ENCODE data around the gene COL4A6.

The COL4A6 gene

GRCh38 chrX:108211301-108211700, 226.9 kb downstream of the COL4A6 start:
- H4K20me1 ChIP-seq (ENCODE audit: control insufficient read depth, insufficient read depth, low read depth, low read length), result no peaks in the 10 kb centered on the region
- no peak overlapping the region for H3K4me2 ChIP-seq (ENCODE audit: low read length)
- H3K36me3 ChIP-seq (ENCODE audit: control insufficient read depth, low read length), result no peaks in the 10 kb centered on the region
- no peak overlapping the region for H3K27ac ChIP-seq (ENCODE audit: low read depth, low read length)
- H3K9me3 ChIP-seq (ENCODE audit: control insufficient read depth, insufficient read depth, low read length), result no peaks in the 10 kb centered on the region
- H3K9me2 ChIP-seq (replicated peaks; ENCODE audit: control insufficient read depth, low read length), result no peaks in the 10 kb centered on the region
- no peaks in the 10 kb centered on the region for H3F3A ChIP-seq (ENCODE audit: control insufficient read depth, insufficient read depth)
- no peak overlapping the region for H3K4me3 ChIP-seq (ENCODE audit: low read length)
- no peaks in the 10 kb centered on the region for H3K79me2 ChIP-seq (ENCODE audit: control insufficient read depth, low read length)
- H3K4me1 ChIP-seq (ENCODE audit: control insufficient read depth, low read length), result no peaks in the 10 kb centered on the region
- no peaks in the 10 kb centered on the region for H3K27me3 ChIP-seq (ENCODE audit: control insufficient read depth, low read length)
- TF ChIP-seq CTCF (IDR thresholded peaks at IDR 0.05; ENCODE audit: low read depth, low read length, poor library complexity, severe bottlenecking), result no peak
- TF ChIP-seq EZH2phosphoT487 (IDR thresholded peaks at IDR 0.05; ENCODE audit: borderline replicate concordance, low read length), result no peak

GRCh38 chrX:108209006-108209554, 229.1 kb downstream of the COL4A6 start:
- no peaks in the 10 kb centered on the region for H3K27me3 ChIP-seq (ENCODE audit: control insufficient read depth, low read length)

DNA sequence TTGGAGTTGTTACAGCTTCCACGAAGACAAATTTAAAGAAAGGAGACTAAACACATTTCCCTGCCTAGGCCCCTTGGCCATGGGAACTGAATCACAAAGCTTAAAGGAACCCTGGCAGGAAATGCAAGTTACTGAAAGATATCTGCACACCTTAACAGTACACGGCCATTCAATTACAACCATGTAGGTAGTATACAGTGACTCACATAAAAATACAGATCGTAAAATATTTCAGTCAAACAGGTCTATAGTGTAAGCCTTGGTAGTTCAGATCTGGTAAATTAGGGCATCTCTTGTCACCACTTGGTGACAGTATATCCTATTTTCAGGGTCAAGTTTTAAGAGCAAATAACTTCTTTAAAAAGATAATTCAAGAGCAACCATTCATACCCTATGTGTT, 234.7 kb downstream of the COL4A6 start:
- H3K4me1 ChIP-seq (ENCODE audit: control insufficient read depth, low read length), result no peaks in the 10 kb centered on the region
- H3K36me3 ChIP-seq (ENCODE audit: control insufficient read depth, low read length), result no peaks in the 10 kb centered on the region
- no peak overlapping the region for H3K4me3 ChIP-seq (ENCODE audit: low read length)
- H3K27ac ChIP-seq (ENCODE audit: low read depth, low read length), result no peak overlapping the region
- no peak overlapping the region for H3K4me2 ChIP-seq (ENCODE audit: low read length)
- no peaks in the 10 kb centered on the region for H3K9me2 ChIP-seq (replicated peaks; ENCODE audit: control insufficient read depth, low read length)
- no peaks in the 10 kb centered on the region for H3K9me3 ChIP-seq (ENCODE audit: control insufficient read depth, insufficient read depth, low read length)
- TF ChIP-seq EZH2phosphoT487 (IDR thresholded peaks at IDR 0.05; ENCODE audit: borderline replicate concordance, low read length) (no peak), CTCF (IDR thresholded peaks at IDR 0.05; ENCODE audit: low read depth, low read length, poor library complexity, severe bottlenecking) (no peak)
- H3F3A ChIP-seq (ENCODE audit: control insufficient read depth, insufficient read depth), result no peaks in the 10 kb centered on the region
- H4K20me1 ChIP-seq (ENCODE audit: control insufficient read depth, insufficient read depth, low read depth, low read length), result no peaks in the 10 kb centered on the region
- no peaks in the 10 kb centered on the region for H3K79me2 ChIP-seq (ENCODE audit: control insufficient read depth, low read length)
- no peaks in the 10 kb centered on the region for H3K27me3 ChIP-seq (ENCODE audit: control insufficient read depth, low read length)

More at GRCh38 chrX:108209006-108209554, 229.1 kb downstream of the COL4A6 start:
- no peak overlapping the region for H3K4me3 ChIP-seq (ENCODE audit: low read length)
- no peak overlapping the region for H3K4me2 ChIP-seq (ENCODE audit: low read length)
- H3K9me2 ChIP-seq (replicated peaks; ENCODE audit: control insufficient read depth, low read length), result no peaks in the 10 kb centered on the region
- no peaks in the 10 kb centered on the region for H3K4me1 ChIP-seq (ENCODE audit: control insufficient read depth, low read length)
- H3K27ac ChIP-seq (ENCODE audit: low read depth, low read length), result no peak overlapping the region
- no peaks in the 10 kb centered on the region for H3K36me3 ChIP-seq (ENCODE audit: control insufficient read depth, low read length)
- H4K20me1 ChIP-seq (ENCODE audit: control insufficient read depth, insufficient read depth, low read depth, low read length), result no peaks in the 10 kb centered on the region
- H3F3A ChIP-seq (ENCODE audit: control insufficient read depth, insufficient read depth), result no peaks in the 10 kb centered on the region
- no peaks in the 10 kb centered on the region for H3K79me2 ChIP-seq (ENCODE audit: control insufficient read depth, low read length)
- no peaks in the 10 kb centered on the region for H3K9me3 ChIP-seq (ENCODE audit: control insufficient read depth, insufficient read depth, low read length)
- TF ChIP-seq EZH2phosphoT487 (IDR thresholded peaks at IDR 0.05; ENCODE audit: borderline replicate concordance, low read length) (no peak), CTCF (IDR thresholded peaks at IDR 0.05; ENCODE audit: low read depth, low read length, poor library complexity, severe bottlenecking) (no peak)

Data from DOHH2 (cell line).